OCI-LY3 (cell line): Measurements from ENCODE around the gene PPFIA2.

Experiments
- CTCF ChIP-seq: fragments of 200-600, 300-600 bp; sonication (generic); IDR thresholded peaks from 2 replicates; pipeline ENCODE4 v1.5.1; 2014; ENCODE audit warnings: antibody characterized with exemption, low read length, low read depth
- EZH2phosphoT487 ChIP-seq: fragments of 200-600 bp; shearing (Covaris generic); IDR thresholded peaks from 2 replicates; pipeline ENCODE4 v1.6.1; 2018; ENCODE audit warnings: antibody characterized with exemption, mixed run types, low read depth

- TF ChIP-seq CTCF, result no peak
- no peak for TF ChIP-seq EZH2phosphoT487
Measured at GRCh38 chr12:81255456-81255855, 503.7 kb downstream of the PPFIA2 start.
